GM18520 (cell line): ENCODE measurements around the gene DUOX2.
"Not testable (repeated sequence)": the region's sequence is repeated elsewhere in the genome, so short reads cannot be mapped to it uniquely, and the experiment has no call there.

Source experiments
- ATAC-seq: cut with Tn5 transposase; IDR thresholded peaks from one replicate; pipeline ENCODE4 v1.9.1; 2021; ENCODE audit not compliant: unreplicated experiment

DUOX2 gene

GRCh38 chr15:45102226-45102625 is 11.7 kb downstream of the DUOX2 start:
- ATAC-seq = no peak

DNA sequence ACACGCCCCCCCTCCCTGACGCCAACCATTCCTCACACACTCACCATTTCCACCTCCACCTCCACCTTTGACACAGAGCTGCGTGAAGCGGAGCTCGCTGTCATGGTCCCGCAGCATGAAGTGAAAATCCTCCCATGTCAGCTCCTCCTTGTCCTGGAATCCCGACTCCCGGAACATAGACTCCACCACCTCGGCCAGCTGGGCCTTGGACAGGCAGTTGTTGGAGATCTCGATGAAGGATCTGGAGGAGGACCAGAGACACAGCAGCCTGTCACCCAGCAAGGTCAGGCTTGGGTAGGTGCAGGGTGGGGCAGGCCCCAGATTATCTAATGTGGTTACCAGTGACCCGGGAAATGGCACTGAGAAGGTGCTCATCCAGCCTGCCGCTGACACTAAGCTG is 12.2 kb downstream of the DUOX2 start:
- no peak for ATAC-seq

GRCh38 chr15:45100884-45101625 is 12.9 kb downstream of the DUOX2 start:
- no peak for ATAC-seq

- ATAC-seq = no peak
These were observed 14.3 kb downstream of the DUOX2 start for GRCh38 chr15:45099549-45100165.

DNA sequence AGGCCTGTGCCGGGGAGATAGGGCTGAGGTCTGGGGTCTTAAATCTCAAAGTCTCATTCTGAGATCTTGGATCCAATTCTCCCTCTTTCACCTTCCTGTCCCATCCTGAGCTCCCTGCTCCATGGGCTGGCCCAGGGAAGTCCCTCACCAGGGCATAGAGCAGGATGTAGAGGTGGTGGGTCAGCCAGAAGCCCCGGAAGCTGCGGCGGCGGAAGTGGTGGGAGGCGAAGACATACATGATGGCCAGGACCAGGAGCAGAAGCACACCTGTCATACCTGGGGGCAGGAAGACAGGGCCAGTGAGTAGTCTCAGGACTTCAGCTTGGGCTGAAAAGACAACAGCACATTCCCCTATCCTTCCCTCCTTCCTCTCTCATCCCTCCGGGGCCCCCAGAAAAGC is 16.5 kb downstream of the DUOX2 start:
- ATAC-seq = no peak

GRCh38 chr15:45095661-45096060 is 18.3 kb downstream of the DUOX2 start:
- ATAC-seq = no peak

DNA sequence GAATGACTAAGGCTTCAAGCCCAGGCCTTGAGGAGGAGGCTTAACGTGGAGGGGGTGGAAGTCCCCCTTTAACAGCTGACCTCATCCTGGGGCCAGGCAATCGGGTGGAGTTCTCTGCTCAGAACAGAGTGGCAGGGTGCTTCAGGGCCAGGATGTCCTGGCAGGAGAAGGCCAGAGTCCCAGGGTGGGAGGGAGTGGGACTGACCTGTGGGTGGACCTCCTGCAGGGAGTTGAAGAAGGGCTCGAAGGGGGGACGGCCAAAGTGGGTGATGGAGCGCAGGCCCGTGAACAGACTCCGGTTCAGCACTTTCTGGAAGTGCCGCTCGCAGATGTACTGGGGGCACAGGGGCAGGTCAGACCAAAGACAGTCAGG is 19.6 kb downstream of the DUOX2 start:
- no peak for ATAC-seq

GRCh38 chr15:45093622-45094357 is 20.2 kb downstream of the DUOX2 start:
- no peak for ATAC-seq

DNA sequence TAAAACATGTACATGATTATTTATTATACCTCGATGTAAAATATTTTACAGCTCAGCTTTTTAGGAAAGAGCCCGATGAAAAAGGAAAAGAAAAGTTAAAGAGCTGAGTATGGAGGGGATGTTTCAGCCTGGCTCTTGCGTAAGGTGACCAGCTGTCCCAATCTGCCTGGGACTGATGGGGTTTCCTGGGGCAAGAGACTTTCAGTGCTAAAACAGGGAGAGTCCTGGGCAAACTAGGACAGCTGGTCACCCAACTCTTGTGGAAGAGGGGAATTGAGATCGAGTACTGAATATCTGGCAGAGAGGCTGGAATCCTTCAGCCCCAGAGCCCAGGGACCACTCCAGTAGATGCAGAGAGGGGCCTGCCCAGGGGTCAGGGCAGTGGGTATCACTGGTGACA is 21.0 kb downstream of the DUOX2 start:
- ATAC-seq = no peak

DNA sequence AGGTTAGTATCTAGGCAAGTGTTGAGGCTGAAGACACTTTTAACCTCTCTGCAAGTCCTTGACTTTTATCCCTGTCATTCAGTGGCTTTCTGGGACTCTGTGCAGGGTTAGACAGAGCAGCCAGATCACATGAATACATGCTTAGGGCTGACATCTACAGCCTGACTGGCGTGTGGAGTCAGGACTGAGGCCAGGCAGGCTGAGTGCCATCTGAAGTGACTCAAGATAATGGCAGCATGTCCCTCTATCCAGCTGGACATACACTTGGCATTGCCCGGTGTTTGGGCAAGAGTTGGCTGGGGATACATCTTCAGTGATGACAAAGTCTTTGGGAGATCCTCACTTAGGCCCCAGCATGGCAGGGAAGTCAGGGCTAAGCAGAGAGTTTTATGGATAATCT is 22.4 kb downstream of the DUOX2 start:
- no peak for ATAC-seq

DNA sequence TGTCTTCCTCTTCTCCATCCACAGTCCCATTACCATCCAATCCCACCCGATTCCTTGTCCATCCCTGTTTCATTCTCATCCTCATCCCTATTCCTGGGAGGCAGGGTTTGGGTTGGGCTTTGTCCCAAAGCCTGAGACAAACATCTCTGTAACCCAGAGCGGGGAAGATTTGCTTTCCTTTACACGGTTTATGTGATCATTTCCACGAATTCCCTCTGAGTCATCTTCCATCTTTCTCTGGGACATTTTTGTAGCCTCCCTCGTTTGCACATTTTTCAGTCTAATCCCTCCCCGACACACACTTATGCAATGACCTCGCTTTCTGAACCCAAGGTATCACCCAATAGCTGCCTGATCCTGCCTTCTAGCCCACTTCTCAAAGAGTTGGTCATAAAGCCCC is 22.8 kb downstream of the DUOX2 start:
- no peak for ATAC-seq

GRCh38 chr15:45089712-45090373 is 24.1 kb downstream of the DUOX2 start:
- no peak for ATAC-seq

- ATAC-seq = no peak
These were observed 24.9 kb downstream of the DUOX2 start for GRCh38 chr15:45088801-45089711.

DNA sequence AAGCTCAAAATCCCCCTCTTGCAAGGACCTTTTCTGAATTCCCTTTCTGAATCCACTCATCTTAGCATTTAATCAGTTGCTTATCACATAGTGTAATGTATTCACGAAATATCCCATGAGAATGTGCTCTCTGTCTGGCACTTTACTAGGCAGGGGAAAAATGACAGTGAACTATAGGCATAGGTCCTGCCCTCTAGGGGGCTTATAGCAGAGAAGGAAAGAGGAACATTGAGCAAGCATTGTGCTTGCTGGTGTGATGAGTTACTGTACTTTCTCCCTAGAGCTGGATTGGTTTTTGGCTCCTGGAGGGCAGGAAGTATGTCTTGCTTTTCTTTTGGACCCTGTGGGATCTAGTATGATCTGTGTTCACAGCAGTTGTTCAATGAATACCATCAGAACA is 26.5 kb downstream of the DUOX2 start:
- no peak for ATAC-seq

- ATAC-seq = no peak
These were observed 29.8 kb downstream of the DUOX2 start for GRCh38 chr15:45084163-45084562.

- ATAC-seq = no peak
These were observed 30.7 kb downstream of the DUOX2 start for GRCh38 chr15:45083223-45083622.

DNA sequence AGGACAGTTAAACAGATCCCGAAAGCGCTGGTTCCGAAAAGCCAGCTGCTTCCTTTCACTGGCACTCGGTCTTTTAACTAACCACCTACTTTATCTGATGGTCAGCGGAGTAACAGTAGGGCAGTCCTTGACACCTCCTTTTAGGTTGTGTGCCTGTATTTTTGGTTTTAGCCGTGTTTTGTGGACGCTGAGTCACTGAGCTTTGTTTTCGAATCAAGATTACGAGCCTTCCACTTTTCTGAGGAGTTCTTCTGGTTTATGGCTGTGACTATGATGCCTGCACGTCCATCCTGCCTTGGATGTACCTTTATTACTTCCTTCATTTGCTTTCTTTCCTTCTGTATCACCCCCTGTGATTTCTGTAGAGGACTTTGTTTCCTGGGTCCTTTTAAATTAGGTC is 31.6 kb downstream of the DUOX2 start:
- ATAC-seq = not testable (repeated sequence)

DNA sequence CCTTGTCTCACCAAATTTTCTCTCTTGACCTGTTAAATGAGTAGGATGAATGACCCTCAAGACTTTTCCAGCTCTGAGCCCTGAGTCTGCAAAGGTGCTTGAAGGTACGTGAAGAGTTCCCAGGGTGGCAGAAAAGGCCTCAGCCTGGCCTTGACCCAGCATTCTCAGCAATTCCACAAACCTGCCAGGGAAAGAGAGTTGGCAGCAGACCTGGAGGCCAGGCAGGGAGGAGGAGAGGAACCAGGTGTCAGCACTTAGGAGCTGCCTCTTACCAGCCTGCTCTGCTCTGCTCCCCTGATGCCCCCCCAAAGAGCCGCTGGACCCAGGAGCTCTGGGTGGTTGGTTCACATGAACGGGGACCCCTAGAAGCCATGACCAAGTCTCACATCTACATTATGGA is 33.4 kb downstream of the DUOX2 start:
- not testable (repeated sequence) for ATAC-seq

DNA sequence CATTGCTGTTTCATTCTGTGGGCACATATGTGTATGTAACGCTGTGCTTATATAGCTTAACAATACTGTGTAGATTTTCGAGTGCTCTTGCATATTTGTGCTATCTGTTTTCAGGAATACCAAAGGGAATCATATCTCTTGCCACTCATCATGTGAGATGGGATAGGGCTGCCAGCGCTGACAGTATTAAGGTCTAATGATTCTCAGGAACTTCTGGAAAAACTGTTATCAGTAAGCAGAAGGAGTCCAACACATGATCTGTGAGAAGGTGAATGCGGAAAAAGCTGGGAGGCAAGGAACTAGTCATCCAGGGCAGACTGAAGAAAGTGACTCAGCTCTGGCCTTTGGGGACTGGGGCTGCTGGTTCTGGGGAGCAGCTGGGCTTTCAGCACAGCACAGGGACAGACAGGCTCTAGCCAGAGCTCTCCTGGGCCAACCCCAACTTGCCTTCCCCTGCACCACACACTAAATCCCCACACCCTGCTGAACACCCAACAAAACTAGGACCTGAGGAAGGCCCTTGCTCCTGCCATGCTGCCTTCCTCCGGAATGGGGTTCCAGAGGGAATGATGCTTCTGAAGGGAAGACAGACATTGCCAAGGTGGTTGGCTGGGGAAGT is 34.2 kb downstream of the DUOX2 start:
- ATAC-seq = not testable (repeated sequence)

GRCh38 chr15:45079201-45079600 is 34.8 kb downstream of the DUOX2 start:
- not testable (repeated sequence) for ATAC-seq
